Measurements from ENCODE around the gene ACTL8. TPM values are rescaled to one million over a fixed set of nuclear protein-coding genes. Genes with fewer than 3 reads are reported as not detected.

ACTL8 gene
- total and polyA plus RNA-seq, 2 experiments from 2014 or later: 0.38 to 0.71 TPM

- TF ChIP-seq, protein P1, sequence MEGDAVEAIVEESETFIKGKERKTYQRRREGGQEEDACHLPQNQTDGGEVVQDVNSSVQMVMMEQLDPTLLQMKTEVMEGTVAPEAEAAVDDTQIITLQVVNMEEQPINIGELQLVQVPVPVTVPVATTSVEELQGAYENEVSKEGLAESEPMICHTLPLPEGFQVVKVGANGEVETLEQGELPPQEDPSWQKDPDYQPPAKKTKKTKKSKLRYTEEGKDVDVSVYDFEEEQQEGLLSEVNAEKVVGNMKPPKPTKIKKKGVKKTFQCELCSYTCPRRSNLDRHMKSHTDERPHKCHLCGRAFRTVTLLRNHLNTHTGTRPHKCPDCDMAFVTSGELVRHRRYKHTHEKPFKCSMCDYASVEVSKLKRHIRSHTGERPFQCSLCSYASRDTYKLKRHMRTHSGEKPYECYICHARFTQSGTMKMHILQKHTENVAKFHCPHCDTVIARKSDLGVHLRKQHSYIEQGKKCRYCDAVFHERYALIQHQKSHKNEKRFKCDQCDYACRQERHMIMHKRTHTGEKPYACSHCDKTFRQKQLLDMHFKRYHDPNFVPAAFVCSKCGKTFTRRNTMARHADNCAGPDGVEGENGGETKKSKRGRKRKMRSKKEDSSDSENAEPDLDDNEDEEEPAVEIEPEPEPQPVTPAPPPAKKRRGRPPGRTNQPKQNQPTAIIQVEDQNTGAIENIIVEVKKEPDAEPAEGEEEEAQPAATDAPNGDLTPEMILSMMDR (conservative IDR thresholded peaks at IDR 0.05; ENCODE audit: low read depth in 2 of 2): no peak
- no peak for TF ChIP-seq JUNB (IDR thresholded peaks at IDR 0.05; ENCODE audit: unreplicated experiment)
These were observed 98.3 kb downstream of the ACTL8 start (continued) for GRCh38 chr1:17853241-17853935.

DNA sequence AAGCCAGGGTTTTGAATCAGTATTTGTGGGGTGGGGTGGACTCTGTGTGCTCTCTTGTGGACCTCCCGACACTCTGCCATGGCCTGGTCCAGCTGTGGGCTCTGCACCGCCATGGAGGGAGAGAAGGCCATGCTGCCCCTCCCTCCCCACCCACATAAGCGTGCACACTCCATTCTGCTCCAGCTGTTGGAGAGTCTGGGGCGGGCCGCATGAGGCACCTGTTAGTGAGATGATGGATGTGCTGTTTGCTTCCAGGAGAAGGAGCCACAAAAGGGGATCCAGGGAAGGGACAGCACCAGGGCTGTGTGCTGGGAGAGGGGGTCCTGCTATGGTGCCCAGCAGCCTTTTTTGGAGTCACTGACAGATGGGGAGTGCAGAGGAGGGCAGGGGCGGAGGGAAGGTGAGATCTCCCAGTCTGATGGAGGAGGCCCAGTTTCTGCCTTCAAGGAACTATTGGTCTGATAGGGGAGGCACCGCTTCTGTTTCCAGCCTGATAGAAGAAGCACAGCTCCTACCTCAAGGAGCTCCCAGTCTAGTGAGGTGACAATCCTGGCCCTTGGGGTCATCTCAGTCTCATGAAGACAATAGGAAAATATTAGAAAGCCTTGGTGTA, 101.5 kb downstream of the ACTL8 start:
- no peaks in the 10 kb centered on the region for H3F3A ChIP-seq (replicated peaks; ENCODE audit: low read depth)
- H3K4me2 ChIP-seq: no peak overlapping the region
- H3K36me3 ChIP-seq (ENCODE audit: insufficient read depth): no peaks in the 10 kb centered on the region
- ATAC-seq: no peak
- Mint-ChIP-seq H3K27me3 (ENCODE audit: insufficient read depth, low read depth, poor library complexity) (peaks cover 17% of the 10 kb centered on the region), H3K4me1 (peaks cover 2% of the 10 kb centered on the region), H3K36me3 (ENCODE audit: low read depth) (no peaks in the 10 kb centered on the region), H3K4me3 (no peak overlapping the region), H3K27ac (no peak overlapping the region), H3K9me3 (no peaks in the 10 kb centered on the region; the same call in 2 of the 3 replicates)
- no peak overlapping the region for H3K4me3 ChIP-seq
- H3K4me1 ChIP-seq (ENCODE audit: insufficient read depth): no peaks in the 10 kb centered on the region
- H3K27ac ChIP-seq (ENCODE audit: low read depth): no peak overlapping the region
- no peak for TF ChIP-seq CREB1 (CRISPR knock-in tag; IDR thresholded peaks at IDR 0.05; ENCODE audit: low read depth)
- no peak for TF ChIP-seq ZNF331 (CRISPR knock-in tag; IDR thresholded peaks at IDR 0.05; ENCODE audit: low read depth)
- TF ChIP-seq ZNF462 (CRISPR knock-in tag; IDR thresholded peaks at IDR 0.05): no peak
- TF ChIP-seq, protein P2, sequence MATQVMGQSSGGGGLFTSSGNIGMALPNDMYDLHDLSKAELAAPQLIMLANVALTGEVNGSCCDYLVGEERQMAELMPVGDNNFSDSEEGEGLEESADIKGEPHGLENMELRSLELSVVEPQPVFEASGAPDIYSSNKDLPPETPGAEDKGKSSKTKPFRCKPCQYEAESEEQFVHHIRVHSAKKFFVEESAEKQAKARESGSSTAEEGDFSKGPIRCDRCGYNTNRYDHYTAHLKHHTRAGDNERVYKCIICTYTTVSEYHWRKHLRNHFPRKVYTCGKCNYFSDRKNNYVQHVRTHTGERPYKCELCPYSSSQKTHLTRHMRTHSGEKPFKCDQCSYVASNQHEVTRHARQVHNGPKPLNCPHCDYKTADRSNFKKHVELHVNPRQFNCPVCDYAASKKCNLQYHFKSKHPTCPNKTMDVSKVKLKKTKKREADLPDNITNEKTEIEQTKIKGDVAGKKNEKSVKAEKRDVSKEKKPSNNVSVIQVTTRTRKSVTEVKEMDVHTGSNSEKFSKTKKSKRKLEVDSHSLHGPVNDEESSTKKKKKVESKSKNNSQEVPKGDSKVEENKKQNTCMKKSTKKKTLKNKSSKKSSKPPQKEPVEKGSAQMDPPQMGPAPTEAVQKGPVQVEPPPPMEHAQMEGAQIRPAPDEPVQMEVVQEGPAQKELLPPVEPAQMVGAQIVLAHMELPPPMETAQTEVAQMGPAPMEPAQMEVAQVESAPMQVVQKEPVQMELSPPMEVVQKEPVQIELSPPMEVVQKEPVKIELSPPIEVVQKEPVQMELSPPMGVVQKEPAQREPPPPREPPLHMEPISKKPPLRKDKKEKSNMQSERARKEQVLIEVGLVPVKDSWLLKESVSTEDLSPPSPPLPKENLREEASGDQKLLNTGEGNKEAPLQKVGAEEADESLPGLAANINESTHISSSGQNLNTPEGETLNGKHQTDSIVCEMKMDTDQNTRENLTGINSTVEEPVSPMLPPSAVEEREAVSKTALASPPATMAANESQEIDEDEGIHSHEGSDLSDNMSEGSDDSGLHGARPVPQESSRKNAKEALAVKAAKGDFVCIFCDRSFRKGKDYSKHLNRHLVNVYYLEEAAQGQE (IDR thresholded peaks at IDR 0.05; ENCODE audit: unreplicated experiment): no peak
- no peak for TF ChIP-seq EZH2phosphoT487 (IDR thresholded peaks at IDR 0.05; ENCODE audit: unreplicated experiment)
- no peaks in the 10 kb centered on the region for H3K27me3 ChIP-seq (ENCODE audit: insufficient read depth)
- no peak overlapping the region for H2AFZ ChIP-seq
- no peaks in the 10 kb centered on the region for H4K20me1 ChIP-seq (replicated peaks; ENCODE audit: insufficient read depth)
- H3K9me2 ChIP-seq (ENCODE audit: insufficient read depth): 0 out of 2 replicates have a peak, but pooled peaks cover 7% of the 10 kb centered on the region
- DNase-seq (ENCODE audit: low spot score): no peak
- H3K79me2 ChIP-seq (replicated peaks; ENCODE audit: insufficient read depth): no peaks in the 10 kb centered on the region
